KMS-11 (cell line): ENCODE data around the gene SCAI.
"Not testable (repeated sequence)": the region's sequence is repeated elsewhere in the genome, so short reads cannot be mapped to it uniquely, and the experiment has no call there.

ENCODE experiments used
- H2AFZ ChIP-seq: fragments of 200-600 bp; sonication (generic); 2 replicates; pipeline ENCODE4 v1.6.1; 2016; ENCODE audit warnings: antibody characterized with exemption, mixed run types, low read depth
- H3K27ac ChIP-seq: fragments of 200-600 bp; sonication (generic); 2 replicates; pipeline ENCODE4 v1.6.1; 2016; ENCODE audit warnings: mild to moderate bottlenecking, mixed run types
- H3K27me3 ChIP-seq: fragments of 200-600 bp; sonication (generic); 2 replicates; pipeline ENCODE4 v1.6.1; 2017; ENCODE audit warnings: mild to moderate bottlenecking, low read depth, mixed run types, moderate library complexity; ENCODE audit not compliant: insufficient read depth
- H3K36me3 ChIP-seq: fragments of 200-600 bp; sonication (generic); 2 replicates; pipeline ENCODE4 v1.6.1; 2017; ENCODE audit warnings: mild to moderate bottlenecking, mixed run types; ENCODE audit not compliant: insufficient read depth
- H3K4me1 ChIP-seq: fragments of 200-600 bp; sonication (generic); 2 replicates; pipeline ENCODE4 v1.6.1; 2016; ENCODE audit warnings: mild to moderate bottlenecking, low read depth, mixed run types; ENCODE audit not compliant: poor library complexity, severe bottlenecking
- H3K4me2 ChIP-seq: fragments of 200-600 bp; sonication (generic); 2 replicates; pipeline ENCODE4 v1.7.0; 2016; ENCODE audit warnings: mild to moderate bottlenecking, mixed run types
- H3K4me3 ChIP-seq: fragments of 200-600 bp; sonication (generic); IDR thresholded peaks from 2 replicates; pipeline ENCODE4 v1.6.1; 2017; ENCODE audit warnings: low read depth, low read length, mixed read lengths; ENCODE audit not compliant: insufficient read depth
- H3K79me2 ChIP-seq: fragments of 200-600 bp; sonication (generic); 2 replicates; pipeline ENCODE4 v1.6.1; 2016; ENCODE audit warnings: low read depth, mixed run types; ENCODE audit not compliant: insufficient read depth
- H3K9ac ChIP-seq: fragments of 200-600 bp; sonication (generic); 2 replicates; pipeline ENCODE4 v1.6.1; 2016; ENCODE audit warnings: mild to moderate bottlenecking, mixed run types
- H4K20me1 ChIP-seq: fragments of 200-600 bp; sonication (generic); 2 replicates; pipeline ENCODE4 v1.6.1; 2016; ENCODE audit warnings: mild to moderate bottlenecking, mixed run types; ENCODE audit not compliant: insufficient read depth
- CTCF ChIP-seq: fragments of 200-600 bp; sonication (generic); conservative IDR thresholded peaks from 2 replicates; pipeline ENCODE4 v1.6.1; 2017; ENCODE audit warnings: low read depth, mild to moderate bottlenecking, antibody characterized with exemption, low read length, moderate library complexity, mixed read lengths

SCAI gene

GRCh38 chr9:124972241-124972770 is 171.0 kb downstream of the SCAI start:
- no peaks in the 10 kb centered on the region for H4K20me1 ChIP-seq
- no peaks in the 10 kb centered on the region for H3K4me1 ChIP-seq
- H3K27ac ChIP-seq, result no peak overlapping the region
- H3K9ac ChIP-seq, result no peak overlapping the region
- H3K36me3 ChIP-seq, result no peaks in the 10 kb centered on the region
- H3K79me2 ChIP-seq, result no peaks in the 10 kb centered on the region
- H3K27me3 ChIP-seq, result no peaks in the 10 kb centered on the region
- H3K4me3 ChIP-seq, result no peak overlapping the region
- no peak overlapping the region for H2AFZ ChIP-seq
- TF ChIP-seq CTCF, result no peak
- H3K4me2 ChIP-seq, result no peak overlapping the region

GRCh38 chr9:124969401-124969800 is 173.9 kb downstream of the SCAI start:
- H4K20me1 ChIP-seq, result no peaks in the 10 kb centered on the region
- H3K27me3 ChIP-seq, result no peaks in the 10 kb centered on the region
- no peak for TF ChIP-seq CTCF
- H3K4me1 ChIP-seq, result peaks cover 7% of the 10 kb centered on the region
- no peaks in the 10 kb centered on the region for H3K79me2 ChIP-seq
- no peaks in the 10 kb centered on the region for H3K36me3 ChIP-seq
- no peak overlapping the region for H3K4me3 ChIP-seq
- H3K27ac ChIP-seq, result no peak overlapping the region
- H2AFZ ChIP-seq, result no peak overlapping the region
- H3K4me2 ChIP-seq, result no peak overlapping the region
- H3K9ac ChIP-seq, result no peak overlapping the region

- Histone ChIP-seq H2AFZ (no peak overlapping the region), H3K36me3 (no peaks in the 10 kb centered on the region), H3K4me3 (no peak overlapping the region), H3K4me1 (peaks cover 7% of the 10 kb centered on the region), H3K27ac (no peak overlapping the region), H3K9ac (no peak overlapping the region), H3K4me2 (no peak overlapping the region), H3K27me3 (no peaks in the 10 kb centered on the region), H3K79me2 (no peaks in the 10 kb centered on the region), H4K20me1 (no peaks in the 10 kb centered on the region)
- no peak for TF ChIP-seq CTCF
Observed at GRCh38 chr9:124968238-124968637, 175.1 kb downstream of the SCAI start.

GRCh38 chr9:124965775-124966568 is 177.4 kb downstream of the SCAI start:
- H3K27me3 ChIP-seq, H3K4me1 ChIP-seq, H3K4me2 ChIP-seq, H3K4me3 ChIP-seq, H3K79me2 ChIP-seq, H3K36me3 ChIP-seq, H3K9ac ChIP-seq, H2AFZ ChIP-seq, H3K27ac ChIP-seq, H4K20me1 ChIP-seq: not testable (repeated sequence)

- H4K20me1 ChIP-seq, result no peaks in the 10 kb centered on the region
- no peak overlapping the region for H3K4me3 ChIP-seq
- no peaks in the 10 kb centered on the region for H3K27me3 ChIP-seq
- H2AFZ ChIP-seq, result no peak overlapping the region
- no peak overlapping the region for H3K27ac ChIP-seq
- H3K36me3 ChIP-seq, result no peaks in the 10 kb centered on the region
- no peak overlapping the region for H3K9ac ChIP-seq
- no peak overlapping the region for H3K4me2 ChIP-seq
- peaks cover 7% of the 10 kb centered on the region for H3K4me1 ChIP-seq
- no peaks in the 10 kb centered on the region for H3K79me2 ChIP-seq
- TF ChIP-seq CTCF, result no peak
Observed at GRCh38 chr9:124964604-124965003, 178.7 kb downstream of the SCAI start.
